Sigmoid colon (tissue), 4 donors: ENCODE results near the gene SLC39A9.

Experiments
- EP300 ChIP-seq, 4 donors: sonication (generic); formaldehyde crosslinking; IDR thresholded peaks; one replicate each; pipeline ENCODE4 v1.6.1; 2017; ENCODE audit warnings: antibody characterized with exemption in 4 of 4
- POLR2A ChIP-seq, 2 donors: fragments of 450-650 bp; IDR thresholded peaks; one replicate each; pipeline ENCODE4 v1.6.1; 2016; ENCODE audit warnings: antibody characterized with exemption in 2 of 2, mild to moderate bottlenecking in 2 of 2, moderate library complexity in 2 of 2
- POLR2AphosphoS5 ChIP-seq, 4 donors: sonication (generic); formaldehyde crosslinking; IDR thresholded peaks; one replicate each; pipeline ENCODE4 v1.6.1; 2017; ENCODE audit warnings: antibody characterized with exemption in 4 of 4
- TF ChIP-seq, protein P1 (sequence below), 4 experiments: fragments of 450-650 bp in 3 of 4; fragments of 200-600 bp in 1 of 4; IDR thresholded peaks; one replicate each; pipeline ENCODE4 v1.5.1; 2016 to 2019; ENCODE audit warnings: antibody characterized with exemption in 4 of 4, mild to moderate bottlenecking in 3 of 4, moderate library complexity in 2 of 4

DNA sequence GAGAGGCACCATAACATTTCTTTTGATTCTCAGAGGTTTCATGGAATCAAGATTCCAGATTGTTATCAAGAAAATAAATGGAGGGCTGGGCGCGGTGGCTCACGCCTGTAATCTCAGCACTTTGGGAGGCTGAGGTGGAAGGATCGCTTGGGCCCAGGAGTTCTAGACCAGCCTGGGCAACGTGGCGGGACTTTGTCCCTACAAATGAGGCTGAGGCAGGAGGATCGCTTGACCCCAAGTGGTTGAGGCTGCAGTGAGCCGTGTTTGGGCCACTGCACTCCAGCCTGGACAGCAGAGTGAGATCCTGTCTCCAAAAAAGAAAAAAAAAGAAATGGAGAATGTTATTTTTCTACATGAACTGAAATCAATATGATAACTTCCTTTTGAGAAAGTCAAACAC, 1.3 kb downstream of the SLC39A9 start:
- no peak for TF ChIP-seq POLR2A (IDR thresholded peaks at IDR 0.05)
- TF ChIP-seq, protein P1, sequence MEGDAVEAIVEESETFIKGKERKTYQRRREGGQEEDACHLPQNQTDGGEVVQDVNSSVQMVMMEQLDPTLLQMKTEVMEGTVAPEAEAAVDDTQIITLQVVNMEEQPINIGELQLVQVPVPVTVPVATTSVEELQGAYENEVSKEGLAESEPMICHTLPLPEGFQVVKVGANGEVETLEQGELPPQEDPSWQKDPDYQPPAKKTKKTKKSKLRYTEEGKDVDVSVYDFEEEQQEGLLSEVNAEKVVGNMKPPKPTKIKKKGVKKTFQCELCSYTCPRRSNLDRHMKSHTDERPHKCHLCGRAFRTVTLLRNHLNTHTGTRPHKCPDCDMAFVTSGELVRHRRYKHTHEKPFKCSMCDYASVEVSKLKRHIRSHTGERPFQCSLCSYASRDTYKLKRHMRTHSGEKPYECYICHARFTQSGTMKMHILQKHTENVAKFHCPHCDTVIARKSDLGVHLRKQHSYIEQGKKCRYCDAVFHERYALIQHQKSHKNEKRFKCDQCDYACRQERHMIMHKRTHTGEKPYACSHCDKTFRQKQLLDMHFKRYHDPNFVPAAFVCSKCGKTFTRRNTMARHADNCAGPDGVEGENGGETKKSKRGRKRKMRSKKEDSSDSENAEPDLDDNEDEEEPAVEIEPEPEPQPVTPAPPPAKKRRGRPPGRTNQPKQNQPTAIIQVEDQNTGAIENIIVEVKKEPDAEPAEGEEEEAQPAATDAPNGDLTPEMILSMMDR (IDR thresholded peaks at IDR 0.05), result no peak
- TF ChIP-seq POLR2AphosphoS5 (IDR thresholded peaks at IDR 0.05), result no peak
- TF ChIP-seq EP300 (IDR thresholded peaks at IDR 0.05), result no peak
